HG03460 (cell line): ENCODE results near the gene KCTD7.
"Not testable (repeated sequence)": the region's sequence is repeated elsewhere in the genome, so short reads cannot be mapped to it uniquely, and the experiment has no call there.

Source experiments
- ATAC-seq: cut with Tn5 transposase; IDR thresholded peaks from one replicate; pipeline ENCODE4 v1.9.1; 2021; ENCODE audit not compliant: unreplicated experiment

The KCTD7 gene

GRCh38 chr7:66681491-66682349, 53.0 kb downstream of the KCTD7 start:
- peak; percentile 96 for ATAC-seq

DNA sequence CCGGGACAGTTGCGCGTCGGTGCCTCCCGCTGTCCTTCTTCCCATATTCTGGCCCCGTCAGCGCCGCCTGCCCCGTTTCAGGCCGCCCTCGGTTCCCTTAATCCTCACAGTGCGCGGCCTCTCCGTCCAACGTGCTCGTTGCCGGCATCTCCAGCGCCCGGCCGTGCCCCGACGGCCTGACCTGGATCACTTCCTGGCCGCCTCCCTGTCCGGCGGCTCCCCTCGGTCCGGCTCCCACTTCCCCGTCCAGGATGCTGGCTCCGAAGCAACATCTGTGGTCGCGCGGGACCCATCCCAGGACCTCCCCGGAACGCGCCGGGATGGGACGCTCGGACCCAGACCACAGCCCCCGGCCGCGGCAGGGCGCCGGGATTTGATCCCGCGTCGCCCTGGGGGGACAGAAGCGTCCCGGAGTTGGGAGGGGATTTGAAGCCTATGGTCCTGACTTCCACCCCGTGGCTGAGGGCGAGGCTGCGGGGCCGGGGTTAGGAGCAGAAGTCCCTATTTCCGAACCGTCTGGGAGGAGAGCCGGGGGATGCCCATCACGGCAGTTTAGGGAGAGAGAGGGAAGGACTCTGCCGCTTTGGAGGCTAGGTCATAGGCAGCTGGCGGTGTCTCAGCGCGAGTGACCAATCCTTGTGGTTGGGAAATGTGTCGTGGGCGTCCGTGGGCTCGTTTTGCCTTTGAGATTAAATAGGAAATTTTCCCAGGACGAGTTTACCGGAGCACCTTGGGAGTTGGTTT, 53.8 kb downstream of the KCTD7 start:
- peak; percentile 38 for ATAC-seq

- not testable (repeated sequence) for ATAC-seq
Observed at GRCh38 chr7:66683094-66683769, 54.6 kb downstream of the KCTD7 start.

DNA sequence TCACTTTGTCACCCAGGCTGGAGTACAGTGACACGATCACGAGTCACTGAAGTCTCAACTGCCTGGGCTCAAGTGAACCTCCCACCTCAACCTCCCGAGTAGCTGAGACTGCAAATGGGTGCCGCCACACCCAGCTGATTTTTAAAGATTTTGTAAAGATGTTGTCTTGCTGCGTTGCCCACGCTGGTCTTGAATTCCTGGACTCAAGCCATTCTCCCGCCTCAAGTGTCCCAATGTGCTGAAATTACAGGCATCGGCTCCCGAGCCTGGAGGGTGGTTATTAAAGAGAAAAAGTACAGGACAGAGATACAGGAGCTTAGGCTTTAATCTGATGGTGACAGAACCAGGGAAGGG, 55.1 kb downstream of the KCTD7 start:
- ATAC-seq = no peak

DNA sequence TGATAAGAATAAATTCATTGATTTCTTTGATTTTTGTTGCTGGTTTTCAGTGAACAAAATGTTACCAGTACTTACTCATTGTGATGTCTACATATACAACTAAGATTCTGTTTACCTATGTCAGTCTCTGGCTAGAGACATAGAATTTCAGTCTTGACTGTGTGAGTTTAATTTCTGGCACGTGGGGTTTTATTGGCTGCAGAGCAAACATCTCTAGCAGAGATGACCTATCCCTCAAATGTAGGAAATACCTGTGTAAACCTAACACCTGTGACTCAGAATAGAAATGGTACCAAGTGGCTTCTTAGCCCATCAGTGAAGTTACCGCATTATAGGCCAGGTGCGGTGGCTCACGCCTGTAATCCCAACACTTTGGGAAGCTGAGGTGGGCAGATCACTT, 57.0 kb downstream of the KCTD7 start:
- ATAC-seq = not testable (repeated sequence)

DNA sequence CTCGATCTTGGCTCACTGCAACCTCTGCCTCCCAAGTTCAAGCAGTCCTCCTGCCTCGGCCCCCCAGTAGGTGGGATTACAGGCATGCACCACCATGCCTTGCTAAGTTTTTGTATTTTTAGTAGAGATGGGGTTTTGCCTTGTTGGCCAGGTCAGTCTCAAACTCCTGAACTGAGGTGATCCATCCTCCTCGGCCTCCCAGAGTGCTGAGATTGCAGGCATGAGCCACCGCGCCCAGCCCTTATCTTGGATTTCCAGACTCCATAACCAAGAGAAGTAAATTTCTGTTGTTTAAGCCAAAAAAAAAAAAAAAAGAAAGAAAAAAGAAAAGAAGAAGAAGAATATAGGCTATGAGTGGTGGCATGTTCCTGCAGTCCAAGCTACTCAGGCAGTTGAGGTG, 58.5 kb downstream of the KCTD7 start:
- no peak for ATAC-seq

DNA sequence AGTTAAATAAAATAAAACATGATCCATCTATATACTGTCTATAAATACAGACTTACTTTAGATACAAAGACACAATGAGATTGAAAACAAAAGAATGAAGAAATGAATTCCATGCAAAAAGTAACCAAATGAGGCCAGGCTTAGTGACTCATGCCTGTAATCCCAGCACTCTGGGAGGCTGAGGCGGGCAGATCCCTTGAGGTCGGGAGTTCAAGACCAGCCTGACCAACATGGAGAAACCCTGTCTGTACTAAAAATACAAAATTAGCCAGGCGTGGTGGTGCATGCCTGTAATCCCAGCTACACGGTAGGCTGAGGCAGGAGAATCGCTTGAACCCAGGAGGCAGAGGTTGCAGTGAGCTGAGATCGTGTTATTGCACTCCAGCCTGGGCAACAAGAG, 59.0 kb downstream of the KCTD7 start:
- ATAC-seq = not testable (repeated sequence)

- ATAC-seq = no peak
Observed at GRCh38 chr7:66689081-66689480, 60.4 kb downstream of the KCTD7 start.

DNA sequence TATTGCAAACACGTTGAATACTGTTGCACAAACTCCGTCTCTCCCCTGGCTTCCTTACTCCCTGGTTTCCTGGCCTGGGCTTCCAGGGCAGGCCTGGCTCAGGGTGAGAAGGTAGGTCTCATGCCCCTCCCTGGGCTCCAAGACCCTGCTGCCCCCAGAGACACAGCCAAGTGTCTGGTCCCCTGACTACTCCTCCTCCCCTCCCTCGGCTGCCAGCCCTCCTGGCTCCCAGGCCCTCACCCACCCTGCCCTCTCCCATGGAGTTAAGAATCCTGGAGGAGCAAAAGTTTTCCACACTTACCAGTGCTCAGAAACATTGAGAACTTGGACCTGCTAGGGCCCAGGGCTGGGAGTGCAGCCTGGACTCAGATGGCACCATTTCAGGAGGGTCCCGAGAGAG, 64.7 kb downstream of the KCTD7 start:
- no peak for ATAC-seq
